IMR-90 (cell line): Measurements from ENCODE around the gene PCBD1. TPM values are rescaled to one million over a fixed set of nuclear protein-coding genes. Genes with fewer than 3 reads are reported as not detected.

Experiments used
- ATAC-seq: fragments of 200-7000 bp; cut with Tn5 transposase; 2 replicates; pipeline ENCODE4 v1.9.1; 2020; ENCODE audit warnings: low read depth, mild to moderate bottlenecking, moderate library complexity
- BruUV-seq: library from RNA; stranded (reverse); fragments of 400-500 nt; replicated peaks from 2 replicates; lab custom pipeline; 2021; lab: Mats Ljungman, UMichigan
- CTCF ChIA-PET: fragments of 300-600 bp; formaldehyde crosslinking; extraction: SDS; loops from one replicate; lab custom pipeline; 2021; ENCODE audit warnings: antibody characterized with exemption; lab: Yijun Ruan, JAX
- POLR2A ChIA-PET: fragments of 300-600 bp; sonication (Branson Sonifier 250); formaldehyde crosslinking; loops from one replicate; lab custom pipeline; 2022; ENCODE audit warnings: antibody characterized with exemption; ENCODE audit not compliant: unreplicated experiment; lab: Charles Lee
- DNase-seq: peaks from one replicate; pipeline ENCODE4 v3.0.0; 2013
- H2AFZ ChIP-seq: replicated peaks from 2 replicates; pipeline ENCODE3; 2013; ENCODE audit warnings: low read length, mild to moderate bottlenecking; ENCODE audit not compliant: poor library complexity
- H2AK5ac ChIP-seq: 2 replicates; pipeline ENCODE4 v1.6.1; 2013; ENCODE audit warnings: low read depth, low read length, inconsistent platforms
- H2AK9ac ChIP-seq: replicated peaks from 2 replicates; pipeline ENCODE3; 2013; ENCODE audit warnings: mild to moderate bottlenecking, low read depth, low read length, moderate library complexity; ENCODE audit not compliant: poor library complexity
- H2BK120ac ChIP-seq: 2 replicates; pipeline ENCODE4 v1.6.1; 2013; ENCODE audit warnings: low read depth, low read length, inconsistent platforms
- H2BK15ac ChIP-seq: 3 replicates; pipeline ENCODE4 v1.6.1; 2013; ENCODE audit warnings: low read depth, low read length, inconsistent platforms
- H2BK20ac ChIP-seq: 2 replicates; pipeline ENCODE4 v1.6.1; 2013; ENCODE audit warnings: low read depth, mild to moderate bottlenecking, inconsistent platforms, low read length, moderate library complexity
- H2BK5ac ChIP-seq: 2 replicates; pipeline ENCODE4 v1.6.1; 2013; ENCODE audit warnings: mild to moderate bottlenecking, low read depth, low read length, inconsistent platforms; ENCODE audit not compliant: poor library complexity, severe bottlenecking
- H3K14ac ChIP-seq: replicated peaks from 2 replicates; pipeline ENCODE4 v1.6.1; 2013; ENCODE audit warnings: low read depth, low read length, inconsistent platforms
- H3K18ac ChIP-seq: 2 replicates; pipeline ENCODE4 v1.6.1; 2013; ENCODE audit warnings: low read depth, low read length, control low read depth
- H3K23ac ChIP-seq: 2 replicates; pipeline ENCODE4 v1.6.1; 2013; ENCODE audit warnings: low read depth, low read length, inconsistent platforms
- H3K27ac ChIP-seq: 2 replicates; pipeline ENCODE4 v1.5.1; 2013; ENCODE audit warnings: mild to moderate bottlenecking, control low read depth, low read length; ENCODE audit not compliant: insufficient read depth
- H3K27me3 ChIP-seq: 2 replicates; pipeline ENCODE4 v1.6.1; 2013; ENCODE audit warnings: low read length; ENCODE audit not compliant: control insufficient read depth, insufficient read depth
- H3K36me3 ChIP-seq: 2 replicates; pipeline ENCODE4 v1.6.1; 2013; ENCODE audit warnings: low read length, mixed read lengths; ENCODE audit not compliant: control insufficient read depth, insufficient read depth
- H3K4ac ChIP-seq: 2 replicates; pipeline ENCODE4 v1.6.1; 2013; ENCODE audit warnings: low read depth, low read length, inconsistent platforms
- H3K4me1 ChIP-seq: 2 replicates; pipeline ENCODE4 v1.6.1; 2013; ENCODE audit warnings: low read length, mixed read lengths; ENCODE audit not compliant: control insufficient read depth, insufficient read depth
- H3K4me2 ChIP-seq: 2 replicates; pipeline ENCODE4 v1.6.1; 2013; ENCODE audit warnings: low read depth, mild to moderate bottlenecking, control low read depth, low read length, moderate library complexity
- H3K4me3 ChIP-seq: 2 replicates; pipeline ENCODE4 v1.5.1; 2013; ENCODE audit warnings: low read depth, mild to moderate bottlenecking, control low read depth, low read length, moderate library complexity; ENCODE audit not compliant: insufficient read depth
- H3K56ac ChIP-seq: 2 replicates; pipeline ENCODE4 v1.6.1; 2013; ENCODE audit warnings: low read length, inconsistent platforms; ENCODE audit not compliant: insufficient read depth; ENCODE audit errors: extremely low read depth
- H3K79me1 ChIP-seq, 2 experiments: 2 replicates each; pipeline ENCODE4 v1.6.1; 2013; ENCODE audit warnings: low read length in 2 of 2, inconsistent platforms in 1 of 2, low read depth in 1 of 2
- H3K9ac ChIP-seq: 2 replicates; pipeline ENCODE4 v1.6.1; 2013; ENCODE audit warnings: low read depth, low read length, control low read depth
- H3K9me1 ChIP-seq: 2 replicates; pipeline ENCODE4 v1.6.1; 2013; ENCODE audit warnings: low read length, inconsistent platforms; ENCODE audit not compliant: insufficient read depth
- H3K9me3 ChIP-seq: 2 replicates; pipeline ENCODE4 v1.6.1; 2013; ENCODE audit warnings: low read length; ENCODE audit not compliant: control insufficient read depth, insufficient read depth
- H4K20me1 ChIP-seq: 2 replicates; pipeline ENCODE4 v1.6.1; 2013; ENCODE audit warnings: low read length, inconsistent platforms; ENCODE audit not compliant: insufficient read depth
- H4K5ac ChIP-seq: 2 replicates; pipeline ENCODE4 v1.6.1; 2013; ENCODE audit warnings: mild to moderate bottlenecking, low read depth, low read length, control low read depth
- H4K8ac ChIP-seq, 2 experiments: 2 replicates each; pipeline ENCODE4 v1.6.1; 2013; ENCODE audit warnings: low read depth in 2 of 2, low read length in 2 of 2, control low read depth in 1 of 2, inconsistent platforms in 1 of 2
- H4K91ac ChIP-seq: 2 replicates; pipeline ENCODE4 v1.6.1; 2013; ENCODE audit warnings: low read depth, low read length, inconsistent platforms; ENCODE audit not compliant: insufficient read depth
- MAZ ChIP-seq: IDR thresholded peaks from 2 replicates; pipeline ENCODE4 v1.6.1; 2012; ENCODE audit warnings: low read depth, mild to moderate bottlenecking, low read length, improper control_type of control experiment, moderate library complexity, borderline replicate concordance
- WGBS, 2 experiments: methylation state at CpG; one replicate each; pipeline versions ENCODE4 v1.1.5 to v1.1.7; 2013; ENCODE audit warnings: missing lambda C conversion rate in 2 of 2; ENCODE audit not compliant: insufficient read length in 1 of 2; ENCODE audit errors: extremely low coverage in 2 of 2; 5-methylcytosine and 5-hydroxymethylcytosine counted together
- dilution Hi-C: fragments of 300-500 bp; cut with HindIII; formaldehyde crosslinking; loops from one replicate; pipeline ENCODE4 v1.14.3; 2018; ENCODE audit warnings: low sequenced_read_pairs; ENCODE audit not compliant: unreplicated experiment
- in situ Hi-C: fragments of 300-500 bp; cut with MboI; formaldehyde crosslinking; loops from 3 replicates; pipeline ENCODE4 v1.14.3; 2019; ENCODE audit warnings: low sequenced_read_pairs, inconsistent platforms, mixed read lengths
- intact Hi-C: fragments of 100-400 bp; cut with micrococcal nuclease; formaldehyde crosslinking; loops from 2 replicates; pipeline ENCODE4 v1.10.0; 2022
- polyA plus RNA-seq, 3 experiments: library from polyadenylated mRNA; depleted of rRNA; stranded (reverse); fragments of >200 nt; gene quantifications; 2 replicates each; pipeline ENCODE4 v1.2.3, GENCODE V29; 2012; ENCODE audit warnings: low replicate concordance in 1 of 3
- total RNA-seq: library from RNA; depleted of rRNA; stranded (reverse); fragments of >200 nt; gene quantifications from 2 replicates; pipeline ENCODE4 v1.2.3, GENCODE V29; 2012

The PCBD1 gene
- total and polyA plus RNA-seq, 2 of the 4 experiments (the other 2 are of a cell fraction) = 15.8 to 31.6 TPM

DNA sequence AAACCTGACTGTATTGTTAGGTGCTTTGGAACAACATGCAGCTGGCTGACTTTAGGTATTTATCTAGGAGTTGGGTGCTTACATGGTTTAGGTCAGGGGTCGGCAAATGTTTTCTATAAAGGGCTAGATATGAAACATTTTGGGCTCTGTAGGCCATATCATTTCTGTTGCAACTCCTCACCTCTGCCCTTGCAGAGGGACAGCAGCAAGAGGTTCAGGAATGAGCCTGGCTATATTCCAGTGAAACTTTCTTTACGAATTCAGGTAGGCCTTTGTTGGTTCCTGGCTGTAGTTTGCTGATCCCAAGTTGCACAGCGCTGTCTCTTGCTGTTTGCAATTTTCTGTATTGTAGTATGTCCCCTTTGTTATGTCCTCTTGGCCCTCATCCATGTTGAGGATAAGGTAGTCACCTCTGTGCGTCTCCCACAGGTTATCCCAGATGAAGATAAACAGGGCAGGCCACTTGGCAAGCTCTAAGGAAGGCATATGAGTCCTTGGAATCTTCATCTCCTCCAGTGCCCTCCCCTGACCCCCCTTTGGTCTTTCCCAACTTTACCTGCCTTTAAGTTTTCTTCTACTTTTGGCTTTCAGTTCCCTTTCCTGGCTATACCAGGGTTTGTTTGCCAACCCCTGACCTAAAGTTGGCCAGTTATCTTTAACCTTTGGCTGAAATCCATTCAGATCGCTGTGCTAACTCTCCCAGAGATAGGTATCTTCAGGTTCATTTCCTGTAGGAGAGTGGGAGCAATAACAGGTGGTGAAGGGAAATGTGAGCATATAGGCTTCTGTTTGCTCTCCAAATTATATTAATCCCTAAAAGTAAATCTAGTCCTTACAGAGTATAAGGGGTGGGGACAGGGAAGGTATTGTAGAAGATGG, 36.5 kb downstream of the PCBD1 start:
- Histone ChIP-seq H3K79me1 (peaks cover 16 to 29% of the 10 kb centered on the region in 2 experiments; a peak in 3 of 4 replicates), H3K23ac (no peak overlapping the region), H4K20me1 (no peaks in the 10 kb centered on the region; the same call in 1 of the 2 replicates), H4K8ac (no peak overlapping the region), H2AK9ac (no peak overlapping the region), H2BK15ac (no peak overlapping the region), H3K9ac (no peak overlapping the region), H3K18ac (no peak overlapping the region), H3K4me3 (no peak overlapping the region), H2BK20ac (no peak overlapping the region), H3K9me3 (no peaks in the 10 kb centered on the region), H2BK120ac (no peak overlapping the region), H2AFZ (no peak overlapping the region), H3K36me3 (peaks cover 15% of the 10 kb centered on the region), H4K91ac (no peak overlapping the region), H3K9me1 (peaks cover 7% of the 10 kb centered on the region), H3K4me1 (peaks cover 9% of the 10 kb centered on the region), H3K27ac (no peak overlapping the region), H3K14ac (no peak overlapping the region), H3K56ac (no peak overlapping the region), H3K27me3 (no peaks in the 10 kb centered on the region), H3K4ac (no peak overlapping the region), H2BK5ac (no peak overlapping the region), H3K4me2 (no peak overlapping the region), H4K5ac (no peak overlapping the region), H2AK5ac (no peak overlapping the region)
- intact Hi-C loops = no loop called here
- ATAC-seq = no peak
- dilution Hi-C loops = no loop called here
- WGBS, 2 experiments = 100% methylated on average over 1 of the region's 5 CpGs; no CpG with 5 or more reads in 1 of the 2 experiments
- DNase-seq = no peak
- in situ Hi-C loops = no loop called here
- ChIA-PET POLR2A (no interaction called here), CTCF (no interaction called here)
- no TSS peak for BruUV-seq
- TF ChIP-seq MAZ = no peak
